Mononuclear cell (primary cell): ENCODE data around the gene LAMP1. TPM values are rescaled to one million over a fixed set of nuclear protein-coding genes. Genes with fewer than 3 reads are reported as not detected.
"Not testable (repeated sequence)": the region's sequence is repeated elsewhere in the genome, so short reads cannot be mapped to it uniquely, and the experiment has no call there.

Experiments
- H3K27me3 ChIP-seq: 2 replicates; pipeline ENCODE4 v1.6.0; 2011; ENCODE audit warnings: low read length, control low read depth; ENCODE audit not compliant: insufficient read depth
- H3K4me1 ChIP-seq: 2 replicates; pipeline ENCODE4 v1.5.1; 2011; ENCODE audit warnings: mild to moderate bottlenecking, low read length, control low read depth; ENCODE audit not compliant: insufficient read depth
- H3K4me3 ChIP-seq: 2 replicates; pipeline ENCODE4 v1.5.1; 2011; ENCODE audit warnings: mild to moderate bottlenecking, low read length, moderate library complexity
- H3K9me3 ChIP-seq: 2 replicates; pipeline ENCODE4 v1.5.1; 2011; ENCODE audit warnings: low read depth, mild to moderate bottlenecking, control low read depth, low read length
- total RNA-seq: library from RNA; depleted of rRNA; stranded (reverse); fragments of >200 nt; gene quantifications from one replicate; pipeline ENCODE4 v1.2.3, GENCODE V29; 2012

Gene LAMP1
- total RNA-seq, 1 donor, result 87.1 TPM

DNA sequence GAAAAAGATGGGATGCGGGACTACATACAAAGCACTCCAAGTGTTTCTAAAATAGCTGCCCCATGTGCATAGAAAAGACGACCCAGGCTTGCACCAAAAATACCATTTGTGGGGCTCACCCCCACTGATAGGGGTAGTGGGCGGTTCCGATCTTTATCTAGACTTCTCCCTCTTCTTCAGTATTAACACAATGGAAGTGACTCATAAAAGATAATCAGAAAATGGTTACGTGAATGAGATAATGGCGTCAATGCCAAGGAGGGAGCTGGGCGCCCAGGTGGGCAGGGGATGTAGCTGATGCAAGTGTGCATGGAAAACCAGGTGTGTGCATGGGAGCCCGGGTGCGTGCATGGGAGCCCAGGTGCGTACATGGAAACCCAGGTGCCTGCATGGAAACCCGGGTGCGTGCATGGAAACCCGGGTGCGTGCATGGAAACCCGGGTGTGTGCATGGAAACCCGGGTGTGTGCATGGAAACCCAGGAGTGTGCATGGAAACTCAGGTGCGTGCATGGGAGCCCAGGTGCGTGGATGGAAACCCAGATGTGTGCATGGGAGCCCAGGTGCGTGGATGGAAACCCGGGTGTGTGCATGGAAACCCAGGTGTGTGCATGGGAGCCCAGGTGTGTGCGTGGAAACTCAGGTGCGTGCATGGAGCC lies 32.7 kb downstream of the LAMP1 start:
- no peaks in the 10 kb centered on the region for H3K4me1 ChIP-seq
- no peaks in the 10 kb centered on the region for H3K27me3 ChIP-seq
- H3K9me3 ChIP-seq, result no peaks in the 10 kb centered on the region
- H3K4me3 ChIP-seq, result no peak overlapping the region

- Histone ChIP-seq H3K4me3 (no peak overlapping the region), H3K27me3 (no peaks in the 10 kb centered on the region), H3K9me3 (no peaks in the 10 kb centered on the region), H3K4me1 (no peaks in the 10 kb centered on the region)
Measured at GRCh38 chr13:113332615-113333014, 35.6 kb downstream of the LAMP1 start.

- Histone ChIP-seq H3K4me1 (no peaks in the 10 kb centered on the region), H3K27me3 (no peaks in the 10 kb centered on the region), H3K9me3 (no peaks in the 10 kb centered on the region), H3K4me3 (no peak overlapping the region)
Measured at GRCh38 chr13:113333076-113333475, 36.0 kb downstream of the LAMP1 start.

GRCh38 chr13:113337556-113337955 lies 40.5 kb downstream of the LAMP1 start:
- no peaks in the 10 kb centered on the region for H3K9me3 ChIP-seq
- H3K4me1 ChIP-seq, result no peaks in the 10 kb centered on the region
- H3K4me3 ChIP-seq, result no peak overlapping the region
- H3K27me3 ChIP-seq, result no peaks in the 10 kb centered on the region

DNA sequence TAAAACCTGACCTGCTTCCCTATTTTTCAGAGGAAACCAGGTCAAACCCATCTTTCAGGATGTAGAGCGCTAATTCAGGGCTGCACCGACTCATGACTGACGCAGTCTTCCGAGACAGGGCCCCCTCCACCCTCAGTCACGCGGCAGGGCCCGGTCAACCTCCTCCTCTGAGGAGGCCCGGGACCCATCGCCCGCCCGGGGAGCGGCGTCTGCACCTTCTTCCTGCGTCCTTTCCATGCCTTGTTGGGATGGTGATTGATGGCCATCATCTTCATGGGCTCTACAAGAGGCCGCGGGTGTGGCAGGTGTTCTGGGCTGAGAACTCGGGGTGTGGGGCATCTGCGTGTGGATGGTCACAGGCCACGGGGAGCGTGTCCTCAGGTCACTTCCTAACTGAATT lies 40.9 kb downstream of the LAMP1 start:
- H3K4me3 ChIP-seq, result no peak overlapping the region
- no peaks in the 10 kb centered on the region for H3K27me3 ChIP-seq
- H3K4me1 ChIP-seq, result no peaks in the 10 kb centered on the region
- H3K9me3 ChIP-seq, result no peaks in the 10 kb centered on the region

GRCh38 chr13:113338451-113338850 lies 41.4 kb downstream of the LAMP1 start:
- no peaks in the 10 kb centered on the region for H3K27me3 ChIP-seq
- H3K4me3 ChIP-seq, result no peak overlapping the region
- no peaks in the 10 kb centered on the region for H3K4me1 ChIP-seq
- no peaks in the 10 kb centered on the region for H3K9me3 ChIP-seq

DNA sequence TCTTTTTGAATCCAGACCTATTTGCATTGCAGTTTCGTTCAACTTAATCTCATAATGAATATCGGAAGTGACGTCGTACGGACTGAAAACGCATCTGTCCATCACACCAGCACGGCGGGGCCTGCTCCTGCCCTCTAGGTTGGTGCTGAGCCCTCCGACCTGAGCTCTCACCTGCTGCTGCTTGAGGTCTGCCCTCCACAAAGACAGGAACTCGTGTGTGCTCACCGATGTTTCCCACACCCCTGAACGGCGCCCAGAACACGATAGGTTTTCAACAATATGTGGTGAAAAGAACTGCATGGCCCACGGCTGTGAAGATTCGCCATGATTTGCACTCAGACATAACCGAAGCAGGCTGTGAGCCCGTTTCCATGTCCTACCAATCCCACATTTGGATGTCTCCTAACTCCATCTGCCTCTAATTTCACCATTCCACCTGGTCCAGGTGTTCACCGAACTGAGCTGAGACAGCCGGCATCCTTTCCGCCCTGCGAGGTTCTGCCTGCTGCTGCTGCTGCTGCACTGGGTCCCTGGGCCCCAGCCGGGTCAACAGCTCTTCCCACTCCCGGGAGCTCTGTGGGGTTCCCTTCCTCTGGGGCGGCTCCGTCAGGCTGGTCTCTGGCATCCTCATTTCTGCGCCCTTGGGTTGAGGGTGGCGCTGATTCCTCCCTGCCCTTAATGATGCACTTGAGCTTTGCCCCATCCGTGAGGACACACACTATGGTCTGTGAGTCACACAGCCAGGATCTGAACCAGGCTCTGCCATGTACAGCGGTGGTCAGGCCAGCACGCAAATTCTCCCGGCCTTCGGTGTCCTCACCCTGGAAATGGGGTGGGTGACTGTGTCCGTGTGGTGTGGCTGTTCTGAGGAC lies 46.0 kb downstream of the LAMP1 start:
- Histone ChIP-seq H3K9me3 (no peaks in the 10 kb centered on the region), H3K4me1 (no peaks in the 10 kb centered on the region), H3K27me3 (no peaks in the 10 kb centered on the region), H3K4me3 (no peak overlapping the region)

DNA sequence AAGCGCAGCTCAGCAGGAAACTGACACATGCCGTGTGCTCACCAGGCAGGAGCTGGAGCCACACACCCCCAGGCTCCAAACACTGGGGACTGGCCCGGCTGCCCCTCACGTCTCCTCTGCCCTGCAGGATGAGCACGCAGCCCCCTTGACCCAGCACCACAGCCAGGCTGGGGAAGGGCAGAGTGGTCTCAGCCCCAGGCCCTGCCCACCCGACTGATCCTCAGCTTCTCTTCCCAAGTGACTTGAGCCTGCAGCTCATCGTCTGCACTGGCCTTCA lies 46.6 kb downstream of the LAMP1 start:
- Histone ChIP-seq H3K4me3 (no peak overlapping the region), H3K27me3 (no peaks in the 10 kb centered on the region), H3K4me1 (no peaks in the 10 kb centered on the region), H3K9me3 (no peaks in the 10 kb centered on the region)

GRCh38 chr13:113345486-113345885 lies 48.4 kb downstream of the LAMP1 start:
- Histone ChIP-seq H3K9me3 (no peaks in the 10 kb centered on the region), H3K27me3 (no peaks in the 10 kb centered on the region), H3K4me3 (no peak overlapping the region), H3K4me1 (no peaks in the 10 kb centered on the region)

DNA sequence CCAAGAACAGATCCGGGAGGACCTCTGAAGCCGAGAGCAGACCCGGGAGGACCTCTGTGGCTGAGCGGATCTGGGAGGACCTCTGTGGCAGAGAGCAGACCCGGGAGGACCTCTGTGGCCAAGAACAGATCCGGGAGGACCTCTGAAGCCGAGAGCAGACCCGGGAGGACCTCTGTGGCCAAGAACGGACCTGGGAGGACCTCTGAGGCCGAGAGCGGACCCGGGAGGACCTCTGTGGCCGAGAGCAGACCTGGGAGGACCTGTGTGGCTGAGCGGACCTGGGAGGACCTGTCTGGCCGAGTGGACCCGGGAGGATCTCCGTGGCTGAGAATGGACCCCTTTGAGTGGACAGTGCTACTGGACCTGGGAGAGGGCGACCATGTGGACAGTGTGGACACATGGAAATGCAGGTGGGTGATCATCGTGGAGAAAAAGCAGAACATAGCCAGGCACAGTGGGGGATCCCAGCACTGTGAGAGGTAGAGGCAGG lies 50.7 kb downstream of the LAMP1 start:
- not testable (repeated sequence) for H3K4me3 ChIP-seq, H3K9me3 ChIP-seq, H3K4me1 ChIP-seq, H3K27me3 ChIP-seq

DNA sequence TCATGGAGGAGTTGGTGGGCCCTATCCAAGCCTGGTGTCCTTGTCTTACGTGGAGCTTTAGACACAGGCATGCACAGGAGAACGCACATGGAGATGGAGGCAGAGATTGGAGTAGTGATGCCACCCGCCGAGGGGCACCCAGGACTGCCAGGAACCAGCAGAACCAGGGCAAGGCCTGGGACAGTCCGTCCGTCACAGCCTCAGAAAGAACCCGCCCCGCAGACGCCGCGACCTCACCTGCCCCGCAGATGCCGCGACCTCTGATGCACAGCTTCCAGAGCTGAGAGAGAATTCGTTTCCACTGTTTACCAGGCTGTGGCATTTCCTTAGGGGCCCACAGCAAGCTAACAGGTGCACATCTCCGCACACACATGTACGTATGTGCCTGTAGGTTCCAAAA lies 51.6 kb downstream of the LAMP1 start:
- H3K9me3 ChIP-seq, result no peaks in the 10 kb centered on the region
- no peaks in the 10 kb centered on the region for H3K27me3 ChIP-seq
- no peak overlapping the region for H3K4me3 ChIP-seq
- H3K4me1 ChIP-seq, result no peaks in the 10 kb centered on the region

- H3K27me3 ChIP-seq, result no peaks in the 10 kb centered on the region
- H3K9me3 ChIP-seq, result no peaks in the 10 kb centered on the region
- H3K4me1 ChIP-seq, result no peaks in the 10 kb centered on the region
- H3K4me3 ChIP-seq, result no peak overlapping the region
Measured at GRCh38 chr13:113349050-113349449, 52.0 kb downstream of the LAMP1 start.

GRCh38 chr13:113349491-113349890 lies 52.5 kb downstream of the LAMP1 start:
- Histone ChIP-seq H3K9me3 (no peaks in the 10 kb centered on the region), H3K4me1 (no peaks in the 10 kb centered on the region), H3K27me3 (no peaks in the 10 kb centered on the region), H3K4me3 (no peak overlapping the region)

GRCh38 chr13:113350065-113350937 lies 53.3 kb downstream of the LAMP1 start:
- H3K4me3 ChIP-seq, result no peak overlapping the region

DNA sequence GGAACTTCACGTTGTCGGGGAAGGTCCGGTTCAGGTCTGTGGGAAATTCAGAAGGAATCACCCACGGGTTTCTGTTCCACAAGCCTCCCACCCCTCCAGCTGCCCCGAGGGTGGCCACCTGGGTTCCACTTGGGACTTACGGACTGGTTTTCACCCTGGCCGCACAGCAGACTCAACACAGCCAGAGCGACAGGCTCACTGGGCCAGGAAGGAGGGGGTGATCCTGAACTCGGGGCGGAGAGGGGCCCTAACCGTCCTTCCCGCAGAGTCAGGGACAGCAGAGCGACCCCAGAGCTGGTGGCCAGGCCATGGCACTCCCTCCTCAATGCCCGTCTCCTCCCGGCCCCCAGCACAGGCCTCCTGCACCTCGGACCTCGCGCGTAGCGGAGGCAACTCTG lies 53.9 kb downstream of the LAMP1 start:
- Histone ChIP-seq H3K4me3 (no peak overlapping the region), H3K9me3 (no peaks in the 10 kb centered on the region), H3K27me3 (no peaks in the 10 kb centered on the region), H3K4me1 (no peaks in the 10 kb centered on the region)

More at GRCh38 chr13:113350065-113350937, 53.3 kb downstream of the LAMP1 start:
- Histone ChIP-seq H3K27me3 (no peaks in the 10 kb centered on the region), H3K4me1 (no peaks in the 10 kb centered on the region), H3K9me3 (no peaks in the 10 kb centered on the region)
